Activated T-helper 17 cell treated with anti-CD3 and anti-CD28 coated beads, Interleukin-2, amount 50 U/mL, for 72 hours (primary cell): Measurements from ENCODE around the gene KCP. TPM values are rescaled to one million over a fixed set of nuclear protein-coding genes. Genes with fewer than 3 reads are reported as not detected.

Experiments used
- ATAC-seq: fragments of 150-1000 bp; cut with Tn5 transposase; replicated peaks from 2 replicates; pipeline ENCODE4 v1.10.0; 2021; ENCODE audit warnings: mild to moderate bottlenecking, moderate library complexity
- H3K27ac Mint-ChIP-seq: one replicate; pipeline ENCODE4 v1.8.0; 2022; ENCODE audit warnings: mixed read lengths
- H3K27me3 Mint-ChIP-seq: one replicate; pipeline ENCODE4 v1.8.0; 2022; ENCODE audit warnings: mixed read lengths
- H3K36me3 Mint-ChIP-seq: one replicate; pipeline ENCODE4 v1.8.0; 2022; ENCODE audit warnings: low read depth, mild to moderate bottlenecking, mixed read lengths
- H3K4me1 Mint-ChIP-seq: one replicate; pipeline ENCODE4 v1.8.0; 2022; ENCODE audit warnings: mixed read lengths
- H3K4me3 Mint-ChIP-seq: one replicate; pipeline ENCODE4 v1.8.0; 2022; ENCODE audit warnings: mild to moderate bottlenecking, mixed read lengths
- H3K9me3 Mint-ChIP-seq: one replicate; pipeline ENCODE4 v1.8.0; 2022; ENCODE audit warnings: mixed read lengths
- total RNA-seq, 2 donors: library from RNA; stranded (reverse); gene quantifications; one replicate each; pipeline ENCODE4 v1.2.3, GENCODE V29; 2022

Gene KCP
- total RNA-seq, 2 donors from 2014 or later: 0.09 to 1.0 TPM

DNA sequence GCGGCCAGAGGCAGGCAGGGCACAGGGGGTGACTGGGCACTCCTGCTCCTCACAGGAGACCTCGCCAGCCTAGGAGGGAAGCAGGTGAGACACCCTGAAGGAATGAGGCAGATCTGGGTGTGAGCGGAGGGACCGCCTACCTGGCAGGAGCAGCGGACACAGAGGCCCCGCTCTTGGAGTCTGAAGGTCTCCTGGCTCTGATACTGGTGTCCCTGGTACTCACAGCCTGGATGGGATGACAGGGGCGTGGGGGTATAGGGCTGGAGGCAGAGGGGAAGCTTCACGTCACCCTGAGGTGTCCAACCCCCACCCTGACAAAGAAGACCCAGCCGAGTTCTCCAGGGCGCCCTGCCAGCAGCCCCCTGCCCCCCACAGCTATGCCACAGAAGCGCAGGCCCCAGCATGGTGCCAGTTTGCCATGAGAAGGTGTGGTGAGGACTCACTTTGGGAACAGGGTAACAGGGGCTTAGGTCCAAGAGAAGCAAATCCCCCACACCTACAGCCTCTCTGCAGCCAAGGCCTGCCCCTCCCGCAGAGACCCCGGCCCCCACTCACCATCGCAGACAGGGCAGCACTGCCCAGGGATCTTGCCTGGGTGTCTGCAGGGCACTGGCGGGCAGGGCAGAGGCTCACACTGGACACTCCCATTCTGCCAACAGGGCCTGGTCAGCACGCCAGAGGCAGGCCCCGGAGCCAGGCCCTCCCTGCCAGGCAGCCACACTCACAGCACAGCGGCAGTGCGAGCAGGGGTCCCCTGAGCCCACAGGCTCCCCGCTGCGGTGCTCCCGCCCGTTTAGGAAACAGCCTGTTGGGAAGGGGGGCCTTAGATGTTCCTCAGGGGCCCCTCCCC is 17.0 kb downstream of the KCP start:
- Mint-ChIP-seq H3K4me3 (no peak overlapping the region), H3K36me3 (no peaks in the 10 kb centered on the region), H3K27me3 (no peaks in the 10 kb centered on the region), H3K9me3 (peaks cover 2% of the 10 kb centered on the region), H3K27ac (no peak overlapping the region), H3K4me1 (no peaks in the 10 kb centered on the region)
- ATAC-seq: no peak

DNA sequence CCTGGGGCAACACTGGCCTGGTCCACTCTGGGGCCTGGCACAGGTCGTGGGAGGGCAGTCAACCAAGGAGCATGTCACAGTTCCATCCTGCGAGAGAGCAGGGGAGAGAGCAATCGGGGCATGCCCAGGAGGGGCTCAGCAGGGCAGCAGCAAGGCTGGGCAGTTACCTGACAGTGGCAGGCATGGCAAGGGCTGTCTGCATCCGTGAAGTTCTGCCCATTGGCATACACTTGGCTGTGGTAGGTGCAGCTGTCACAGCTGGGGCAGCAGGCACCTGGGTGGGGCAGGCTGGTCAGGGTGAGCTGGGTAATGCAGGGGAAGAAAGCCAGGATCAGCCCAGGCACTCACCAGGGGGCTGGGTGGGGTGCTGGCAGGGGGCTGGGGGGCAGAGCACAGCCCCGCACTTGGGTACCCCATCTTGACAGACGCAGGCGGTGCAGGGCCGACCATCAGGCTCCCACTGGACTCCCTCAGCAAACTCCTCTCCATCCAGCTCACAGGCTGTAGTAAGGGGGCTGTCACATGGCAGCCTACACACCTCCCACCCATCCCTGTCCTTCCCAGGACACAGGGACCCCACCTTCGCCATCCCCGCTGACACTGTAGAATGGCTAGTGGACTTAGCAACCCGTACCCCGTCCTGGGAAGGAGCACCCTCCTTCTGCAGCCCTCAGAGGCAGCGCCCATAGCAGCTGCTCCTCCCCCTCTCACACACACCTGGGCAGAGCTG is 17.8 kb downstream of the KCP start:
- no peaks in the 10 kb centered on the region for H3K27me3 Mint-ChIP-seq
- no peaks in the 10 kb centered on the region for H3K4me1 Mint-ChIP-seq
- no peak overlapping the region for H3K4me3 Mint-ChIP-seq
- ATAC-seq: no peak
- H3K9me3 Mint-ChIP-seq: no peaks in the 10 kb centered on the region
- no peak overlapping the region for H3K27ac Mint-ChIP-seq
- no peaks in the 10 kb centered on the region for H3K36me3 Mint-ChIP-seq

DNA sequence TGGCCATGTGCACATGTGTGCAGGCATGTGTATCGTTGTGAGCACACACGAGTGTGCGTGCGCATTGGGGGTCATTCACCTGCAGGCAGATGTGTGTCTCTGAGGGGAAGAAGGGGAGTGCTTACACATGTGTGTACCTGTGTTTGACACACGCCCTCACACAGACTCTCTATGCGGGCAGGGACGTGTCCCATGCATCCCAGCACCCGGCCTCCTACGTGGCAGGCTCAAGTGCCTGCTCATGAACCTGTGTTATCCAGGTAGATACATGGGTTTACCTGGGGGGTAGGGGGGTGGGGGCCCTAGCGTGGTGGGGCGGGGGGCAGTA is 18.6 kb downstream of the KCP start:
- H3K9me3 Mint-ChIP-seq: no peaks in the 10 kb centered on the region
- no peak for ATAC-seq
- H3K4me1 Mint-ChIP-seq: no peaks in the 10 kb centered on the region
- H3K27me3 Mint-ChIP-seq: no peaks in the 10 kb centered on the region
- no peak overlapping the region for H3K4me3 Mint-ChIP-seq
- H3K36me3 Mint-ChIP-seq: no peaks in the 10 kb centered on the region
- no peak overlapping the region for H3K27ac Mint-ChIP-seq

DNA sequence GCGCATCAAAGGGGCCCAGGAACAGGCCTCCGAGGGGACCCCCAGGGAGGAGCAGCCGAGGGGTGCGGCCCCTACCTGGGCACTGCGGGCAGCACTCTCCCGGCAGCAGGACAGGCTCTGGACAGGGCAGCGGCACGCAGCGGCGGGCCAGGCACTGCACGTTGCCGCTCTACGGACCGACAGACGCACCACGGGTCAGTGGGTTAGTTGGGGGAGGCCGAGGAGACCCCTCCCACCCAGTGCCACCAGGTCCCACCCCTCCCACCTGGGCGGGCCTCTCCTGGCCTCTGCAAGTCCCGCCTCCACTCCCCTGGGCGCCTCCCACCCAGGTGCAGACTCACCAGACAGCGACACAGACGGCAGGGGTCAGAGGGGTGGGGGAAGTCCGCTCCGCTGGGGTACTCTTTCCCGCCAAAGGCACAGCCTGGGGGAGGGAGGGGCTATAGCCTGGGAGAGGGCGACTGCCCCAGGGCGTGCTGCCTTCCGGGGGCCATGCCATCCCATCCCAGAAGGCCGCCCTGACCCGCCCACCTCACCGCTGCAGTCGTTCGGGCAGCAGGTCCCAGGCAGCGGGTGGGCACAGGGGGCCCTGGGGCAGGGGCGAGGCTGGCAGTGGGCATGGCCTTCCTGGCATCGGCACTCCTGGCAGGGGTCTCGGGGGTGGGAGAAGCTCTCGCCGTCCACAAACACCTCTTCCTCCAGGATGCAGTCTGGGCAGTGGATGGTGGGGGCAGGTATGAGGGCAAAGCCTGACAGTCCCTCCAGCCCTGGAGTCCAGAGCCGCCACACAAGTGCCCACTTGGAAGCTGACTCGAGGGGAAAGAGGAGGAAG is 19.2 kb downstream of the KCP start:
- H3K4me3 Mint-ChIP-seq: no peak overlapping the region
- H3K9me3 Mint-ChIP-seq: no peaks in the 10 kb centered on the region
- no peaks in the 10 kb centered on the region for H3K27me3 Mint-ChIP-seq
- peak; percentile 35 for ATAC-seq
- H3K27ac Mint-ChIP-seq: no peak overlapping the region
- H3K36me3 Mint-ChIP-seq: no peaks in the 10 kb centered on the region
- H3K4me1 Mint-ChIP-seq: no peaks in the 10 kb centered on the region

DNA sequence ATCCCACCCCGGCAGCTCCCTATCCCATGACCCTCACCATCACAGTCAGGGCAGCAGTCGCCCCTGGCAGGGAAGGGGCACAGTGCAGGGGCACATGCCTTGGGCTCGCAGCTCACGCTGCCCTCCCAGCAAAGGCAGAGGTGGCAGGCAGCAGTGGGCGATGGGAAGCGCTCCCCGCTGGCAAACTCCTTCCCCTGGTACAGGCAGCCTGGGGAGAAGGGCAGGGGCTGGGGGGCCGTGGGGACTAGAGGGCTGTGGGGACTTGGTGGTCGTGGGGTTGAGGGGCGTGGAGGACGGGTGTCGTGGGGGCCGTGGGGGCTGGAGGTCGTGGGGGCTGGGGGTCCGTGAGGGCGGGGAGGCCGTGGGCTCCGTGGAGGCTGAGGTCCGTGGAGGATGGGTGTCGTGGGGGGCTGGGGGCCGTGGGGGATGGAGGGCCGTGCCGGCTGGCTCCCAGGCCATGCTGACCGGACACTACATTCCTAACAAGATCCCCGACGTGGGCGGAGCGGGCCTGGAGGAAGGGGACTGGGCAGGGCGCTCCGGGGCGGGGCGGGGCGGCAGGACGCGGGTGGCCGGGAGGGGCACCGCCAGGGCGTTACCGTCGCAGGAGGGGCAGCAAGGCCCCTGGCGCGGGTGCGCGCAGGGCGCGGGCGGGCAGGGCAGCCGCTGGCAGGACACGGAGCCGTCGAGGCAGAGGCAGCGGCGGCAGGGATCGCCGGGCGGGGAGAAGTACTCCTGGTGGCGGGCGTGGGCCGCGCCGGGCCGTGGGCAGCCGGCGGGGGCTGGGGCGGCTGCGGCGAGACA is 20.0 kb downstream of the KCP start:
- Mint-ChIP-seq H3K4me3 (no peak overlapping the region), H3K9me3 (no peaks in the 10 kb centered on the region), H3K27ac (no peak overlapping the region), H3K36me3 (no peaks in the 10 kb centered on the region), H3K4me1 (no peaks in the 10 kb centered on the region), H3K27me3 (peaks cover 4% of the 10 kb centered on the region)
- peak; percentile 8 for ATAC-seq

DNA sequence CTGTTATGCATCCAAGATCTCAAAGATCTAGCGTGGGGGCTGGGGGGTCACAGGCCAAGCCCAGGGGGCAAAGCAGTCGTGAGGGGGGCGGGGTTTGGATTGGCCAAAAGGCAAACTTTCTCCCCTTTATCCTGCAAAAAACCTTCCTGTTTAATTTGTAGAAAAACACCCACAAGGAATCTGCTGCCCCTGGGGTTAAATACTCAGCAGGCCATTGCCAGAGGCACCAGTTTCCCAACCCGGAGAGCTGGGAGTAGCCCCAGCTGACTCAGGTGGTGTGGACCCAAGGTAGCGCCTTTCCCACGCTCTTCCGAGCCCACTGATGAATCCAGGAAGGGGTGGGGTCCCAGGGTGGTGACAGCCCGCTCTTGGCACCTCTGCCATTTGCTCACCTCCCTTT is 21.4 kb downstream of the KCP start:
- Mint-ChIP-seq H3K27me3 (peaks cover 4% of the 10 kb centered on the region), H3K4me1 (no peaks in the 10 kb centered on the region)

DNA sequence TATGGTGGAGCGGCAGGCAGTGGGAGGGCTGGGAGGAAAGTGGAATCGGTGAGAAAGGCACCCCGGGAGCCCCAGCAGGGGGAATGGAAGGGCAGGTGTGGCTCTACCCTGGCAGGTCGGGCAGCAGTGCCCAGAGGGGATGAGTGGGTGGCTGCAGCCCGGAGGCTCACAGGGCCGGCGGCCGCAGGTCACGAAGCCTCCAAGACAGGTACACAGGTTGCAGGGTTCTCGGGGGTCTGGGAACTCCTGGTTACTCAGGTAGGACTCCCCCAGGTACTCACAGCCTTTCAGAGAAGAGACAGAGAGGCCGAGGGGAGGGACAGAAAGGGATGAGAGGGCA is 21.8 kb downstream of the KCP start:
- Mint-ChIP-seq H3K4me3 (no peak overlapping the region), H3K27ac (no peak overlapping the region), H3K36me3 (no peaks in the 10 kb centered on the region), H3K27me3 (peaks cover 4% of the 10 kb centered on the region), H3K9me3 (no peaks in the 10 kb centered on the region), H3K4me1 (no peaks in the 10 kb centered on the region)
- no peak for ATAC-seq

More for the DNA sequence above, 21.4 kb downstream of the KCP start:
- Mint-ChIP-seq H3K27ac (no peak overlapping the region), H3K4me3 (no peak overlapping the region), H3K36me3 (no peaks in the 10 kb centered on the region), H3K9me3 (no peaks in the 10 kb centered on the region)
- no peak for ATAC-seq

DNA sequence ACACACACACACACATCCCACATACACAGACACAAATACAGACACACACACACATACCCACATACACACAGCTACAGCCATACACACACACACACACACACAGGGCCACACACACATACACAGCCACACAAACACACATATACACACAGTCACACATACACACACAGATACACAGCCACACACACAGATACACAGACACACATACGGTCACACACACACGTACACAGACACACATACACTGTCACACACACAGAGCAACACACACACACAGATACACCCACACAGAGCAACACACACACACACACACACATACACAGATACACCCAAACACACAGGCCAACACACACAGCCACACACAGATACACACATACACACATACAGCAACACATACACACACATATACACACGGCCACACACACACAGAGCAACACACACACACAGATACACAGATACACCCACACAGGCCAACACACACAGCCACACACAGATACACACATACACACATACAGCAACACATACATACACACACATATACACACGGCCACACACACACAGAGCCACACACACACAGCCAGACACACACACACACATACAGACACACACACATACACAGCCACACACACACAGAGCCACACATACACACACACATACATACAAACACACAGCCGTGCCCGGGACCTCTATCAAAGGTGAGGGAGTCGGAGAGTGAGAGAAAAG is 22.3 kb downstream of the KCP start:
- Mint-ChIP-seq H3K36me3 (no peaks in the 10 kb centered on the region), H3K4me3 (no peak overlapping the region), H3K9me3 (no peaks in the 10 kb centered on the region), H3K4me1 (no peaks in the 10 kb centered on the region), H3K27me3 (peaks cover 4% of the 10 kb centered on the region), H3K27ac (no peak overlapping the region)
- ATAC-seq: no peak

DNA sequence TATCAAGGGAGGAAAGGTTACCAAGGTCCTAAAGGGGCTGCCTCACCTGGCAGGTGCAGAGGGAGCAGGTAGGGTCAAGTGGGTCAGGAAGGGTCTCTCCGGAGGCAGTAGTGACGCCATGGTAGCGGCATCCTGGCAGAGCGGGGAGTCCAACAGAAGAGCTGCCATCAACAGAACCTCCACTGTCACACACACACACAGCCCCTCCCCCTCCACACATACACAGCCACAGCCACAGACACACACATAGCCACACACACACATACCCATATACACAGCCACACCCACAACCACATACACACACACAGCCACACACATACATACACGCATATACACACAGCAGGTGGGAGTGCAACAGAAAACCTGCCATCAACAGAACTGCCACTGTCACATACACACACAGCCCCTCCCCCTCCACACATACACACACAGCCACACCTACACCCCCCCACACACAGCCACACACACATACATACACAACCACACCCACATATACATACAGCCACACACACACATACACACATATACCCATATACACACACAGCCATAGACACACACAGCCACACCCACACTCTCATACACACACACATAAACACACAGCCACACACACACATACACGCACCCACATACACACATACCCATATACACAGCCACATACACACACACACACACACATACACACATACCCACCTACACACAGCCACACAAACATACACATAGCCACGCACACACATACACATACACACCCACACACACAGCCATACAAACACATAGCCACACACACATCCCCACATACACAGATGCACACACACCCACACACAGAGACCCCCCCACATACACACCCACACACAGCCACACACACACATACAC is 23.1 kb downstream of the KCP start:
- ATAC-seq: no peak
- no peak overlapping the region for H3K4me3 Mint-ChIP-seq
- H3K27me3 Mint-ChIP-seq: peaks cover 4% of the 10 kb centered on the region
- H3K9me3 Mint-ChIP-seq: no peaks in the 10 kb centered on the region
- H3K36me3 Mint-ChIP-seq: no peaks in the 10 kb centered on the region
- H3K27ac Mint-ChIP-seq: no peak overlapping the region
- no peaks in the 10 kb centered on the region for H3K4me1 Mint-ChIP-seq

DNA sequence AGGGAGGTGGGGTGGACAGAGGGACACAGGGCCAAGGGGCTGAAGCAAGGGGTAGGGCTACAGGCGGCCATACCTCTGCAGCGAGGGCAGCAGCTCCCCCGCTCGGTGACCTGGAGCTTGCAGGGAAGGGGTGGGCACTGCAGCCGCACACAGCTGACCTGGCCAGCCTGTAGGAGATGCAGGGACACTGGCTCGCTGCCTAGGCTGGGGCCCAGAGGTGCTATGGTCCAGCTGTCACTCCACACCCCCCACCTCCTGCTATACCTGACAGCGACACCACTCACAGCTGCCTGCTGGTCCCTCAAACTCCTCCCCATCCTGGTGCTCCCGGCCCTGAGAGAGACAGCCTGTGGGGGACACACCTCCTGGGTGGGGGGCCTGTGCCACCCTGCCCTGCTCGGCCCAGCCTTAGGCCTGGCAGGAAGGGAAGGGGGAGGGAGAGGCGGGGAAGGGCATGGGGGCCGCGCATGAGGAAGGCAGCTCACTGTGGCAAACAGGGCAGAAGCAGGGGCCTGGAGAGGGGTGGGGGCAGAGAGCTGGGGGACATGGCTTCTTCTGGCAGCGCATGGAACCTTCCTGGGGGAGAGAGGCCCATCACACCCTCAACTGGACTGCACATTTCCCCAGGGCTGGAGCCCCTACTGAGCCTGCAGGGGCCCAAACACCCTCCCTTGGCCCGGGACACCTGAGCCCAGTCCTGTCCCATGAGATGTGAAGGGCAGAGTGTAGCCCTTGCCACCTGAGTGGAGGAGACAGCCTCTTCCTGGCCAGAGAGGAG is 23.9 kb downstream of the KCP start:
- H3K4me1 Mint-ChIP-seq: no peaks in the 10 kb centered on the region
- H3K27me3 Mint-ChIP-seq: peaks cover 4% of the 10 kb centered on the region
- H3K36me3 Mint-ChIP-seq: no peaks in the 10 kb centered on the region
- H3K9me3 Mint-ChIP-seq: no peaks in the 10 kb centered on the region
- no peak for ATAC-seq
- H3K27ac Mint-ChIP-seq: no peak overlapping the region
- no peak overlapping the region for H3K4me3 Mint-ChIP-seq

DNA sequence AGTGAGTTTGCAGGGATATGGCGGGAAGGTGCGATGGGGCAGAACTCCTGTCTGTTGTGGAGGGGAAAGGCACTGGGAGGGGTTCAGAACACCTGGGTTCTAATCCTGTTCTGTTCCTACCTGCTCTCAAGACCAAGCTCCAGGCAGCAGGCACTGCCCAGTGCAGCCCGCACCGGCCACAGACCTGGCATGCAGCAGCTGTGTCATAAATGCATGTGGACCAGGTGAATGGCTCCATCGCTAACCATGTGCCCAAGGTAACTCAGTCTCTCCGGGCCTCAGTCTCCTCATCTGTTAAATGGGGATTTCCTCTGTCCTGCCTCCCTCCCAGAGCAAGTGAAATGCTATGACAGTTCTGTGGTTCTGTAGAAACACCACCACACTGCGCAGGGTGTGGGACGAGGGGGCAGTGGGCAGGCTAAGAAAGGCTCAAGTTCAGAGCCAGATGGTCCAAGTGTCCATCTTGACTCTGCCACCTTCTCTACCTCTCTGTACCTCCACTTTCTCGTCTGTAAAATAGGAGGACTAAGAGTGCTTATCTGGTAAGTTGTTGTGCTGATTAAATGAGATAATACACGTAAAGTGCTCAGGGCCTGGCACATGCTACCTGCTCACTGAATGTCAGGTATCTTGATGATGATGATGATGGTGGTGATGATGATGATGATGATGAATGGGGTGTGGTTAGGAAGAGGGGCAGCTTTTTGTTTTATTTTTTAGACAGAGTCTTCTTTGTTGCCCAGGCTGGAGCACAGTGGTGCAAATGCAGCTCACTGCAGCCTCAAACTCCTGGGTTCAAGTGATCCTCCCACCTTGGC is 24.9 kb downstream of the KCP start:
- Mint-ChIP-seq H3K27ac (no peak overlapping the region), H3K4me1 (no peaks in the 10 kb centered on the region), H3K4me3 (no peak overlapping the region), H3K27me3 (peaks cover 4% of the 10 kb centered on the region), H3K9me3 (no peaks in the 10 kb centered on the region), H3K36me3 (no peaks in the 10 kb centered on the region)
- no peak for ATAC-seq
